ENCODE data around the gene WNT4. TPM values are rescaled to one million over a fixed set of nuclear protein-coding genes. Genes with fewer than 3 reads are reported as not detected.

The WNT4 gene
- total RNA-seq, 2 donors from 2014 or later = 0.44 TPM; not detected in 1

GRCh38 chr1:22164841-22165808, 22.2 kb upstream of the WNT4 start:
- WGBS, 2 experiments (ENCODE audit: insufficient coverage in 1 of 2, insufficient read length in 1 of 2) = 92 to 97% methylated on average over 8 to 14 of the region's 14 CpGs
- no peaks in the 10 kb centered on the region for H3K36me3 ChIP-seq (ENCODE audit: control insufficient read depth, insufficient read depth, low read length)
- H3K27me3 Mint-ChIP-seq (ENCODE audit: insufficient read depth) = peaks cover 5% of the 10 kb centered on the region
- TF ChIP-seq, protein P1, sequence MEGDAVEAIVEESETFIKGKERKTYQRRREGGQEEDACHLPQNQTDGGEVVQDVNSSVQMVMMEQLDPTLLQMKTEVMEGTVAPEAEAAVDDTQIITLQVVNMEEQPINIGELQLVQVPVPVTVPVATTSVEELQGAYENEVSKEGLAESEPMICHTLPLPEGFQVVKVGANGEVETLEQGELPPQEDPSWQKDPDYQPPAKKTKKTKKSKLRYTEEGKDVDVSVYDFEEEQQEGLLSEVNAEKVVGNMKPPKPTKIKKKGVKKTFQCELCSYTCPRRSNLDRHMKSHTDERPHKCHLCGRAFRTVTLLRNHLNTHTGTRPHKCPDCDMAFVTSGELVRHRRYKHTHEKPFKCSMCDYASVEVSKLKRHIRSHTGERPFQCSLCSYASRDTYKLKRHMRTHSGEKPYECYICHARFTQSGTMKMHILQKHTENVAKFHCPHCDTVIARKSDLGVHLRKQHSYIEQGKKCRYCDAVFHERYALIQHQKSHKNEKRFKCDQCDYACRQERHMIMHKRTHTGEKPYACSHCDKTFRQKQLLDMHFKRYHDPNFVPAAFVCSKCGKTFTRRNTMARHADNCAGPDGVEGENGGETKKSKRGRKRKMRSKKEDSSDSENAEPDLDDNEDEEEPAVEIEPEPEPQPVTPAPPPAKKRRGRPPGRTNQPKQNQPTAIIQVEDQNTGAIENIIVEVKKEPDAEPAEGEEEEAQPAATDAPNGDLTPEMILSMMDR (conservative IDR thresholded peaks at IDR 0.05) = no peak
- DNase-seq = no peak
- no peak overlapping the region for H3K4me3 Mint-ChIP-seq
- no peak overlapping the region for H3K9ac ChIP-seq (ENCODE audit: extremely low read depth, low read length, poor library complexity, severe bottlenecking)
- H3K9me3 ChIP-seq (ENCODE audit: control insufficient read depth, low read length) = no peaks in the 10 kb centered on the region
- no peaks in the 10 kb centered on the region for H3K9me3 Mint-ChIP-seq
- no peak overlapping the region for H3K4me3 ChIP-seq (ENCODE audit: low read length)
- H3K4me1 Mint-ChIP-seq = peaks cover 4% of the 10 kb centered on the region
- H3K4me1 ChIP-seq (ENCODE audit: control insufficient read depth, insufficient read depth, low read length) = no peaks in the 10 kb centered on the region
- no peaks in the 10 kb centered on the region for H3K36me3 Mint-ChIP-seq (ENCODE audit: low read depth)
- H3K27me3 ChIP-seq (ENCODE audit: control insufficient read depth, insufficient read depth, low read length, poor library complexity, severe bottlenecking) = no peaks in the 10 kb centered on the region
- H3K27ac ChIP-seq (ENCODE audit: low read depth, low read length) = no peak overlapping the region
- H3K27ac Mint-ChIP-seq = no peak overlapping the region

GRCh38 chr1:22163564-22163963, 20.7 kb upstream of the WNT4 start:
- Mint-ChIP-seq H3K27me3 (ENCODE audit: insufficient read depth) (peaks cover 5% of the 10 kb centered on the region), H3K9me3 (no peaks in the 10 kb centered on the region), H3K27ac (no peak overlapping the region), H3K4me1 (peaks cover 8% of the 10 kb centered on the region), H3K4me3 (no peak overlapping the region), H3K36me3 (ENCODE audit: low read depth) (no peaks in the 10 kb centered on the region)
- TF ChIP-seq, protein P1 (conservative IDR thresholded peaks at IDR 0.05) = no peak
- peaks cover 2% of the 10 kb centered on the region for H3K4me1 ChIP-seq (ENCODE audit: control insufficient read depth, insufficient read depth, low read length)
- no peak overlapping the region for H3K9ac ChIP-seq (ENCODE audit: extremely low read depth, low read length, poor library complexity, severe bottlenecking)
- no peaks in the 10 kb centered on the region for H3K36me3 ChIP-seq (ENCODE audit: control insufficient read depth, insufficient read depth, low read length)
- 89 to 95% methylated on average over 6 of the region's 6 CpGs for whole genome bisulfite sequencing, 2 experiments (ENCODE audit: insufficient coverage in 1 of 2, insufficient read length in 1 of 2)
- no peaks in the 10 kb centered on the region for H3K27me3 ChIP-seq (ENCODE audit: control insufficient read depth, insufficient read depth, low read length, poor library complexity, severe bottlenecking)
- H3K4me3 ChIP-seq (ENCODE audit: low read length) = no peak overlapping the region
- no peak for DNase-seq
- H3K9me3 ChIP-seq (ENCODE audit: control insufficient read depth, low read length) = no peaks in the 10 kb centered on the region
- no peak overlapping the region for H3K27ac ChIP-seq (ENCODE audit: low read depth, low read length)

- TF ChIP-seq, protein P1 (conservative IDR thresholded peaks at IDR 0.05) = no peak
- Mint-ChIP-seq H3K36me3 (ENCODE audit: low read depth) (no peaks in the 10 kb centered on the region), H3K4me3 (no peak overlapping the region), H3K27me3 (ENCODE audit: insufficient read depth) (peaks cover 5% of the 10 kb centered on the region), H3K27ac (no peak overlapping the region), H3K4me1 (peaks cover 8% of the 10 kb centered on the region), H3K9me3 (no peaks in the 10 kb centered on the region)
- no peak for DNase-seq
- no peaks in the 10 kb centered on the region for H3K9me3 ChIP-seq (ENCODE audit: control insufficient read depth, low read length)
- WGBS, 2 experiments (ENCODE audit: insufficient coverage in 1 of 2, insufficient read length in 1 of 2) = 95 to 97% methylated on average over 7 to 14 of the region's 14 CpGs
- H3K36me3 ChIP-seq (ENCODE audit: control insufficient read depth, insufficient read depth, low read length) = no peaks in the 10 kb centered on the region
- H3K4me1 ChIP-seq (ENCODE audit: control insufficient read depth, insufficient read depth, low read length) = peaks cover 2% of the 10 kb centered on the region
- H3K4me3 ChIP-seq (ENCODE audit: low read length) = no peak overlapping the region
- no peak overlapping the region for H3K27ac ChIP-seq (ENCODE audit: low read depth, low read length)
- no peak overlapping the region for H3K9ac ChIP-seq (ENCODE audit: extremely low read depth, low read length, poor library complexity, severe bottlenecking)
- H3K27me3 ChIP-seq (ENCODE audit: control insufficient read depth, insufficient read depth, low read length, poor library complexity, severe bottlenecking) = no peaks in the 10 kb centered on the region
These were observed 20.2 kb upstream of the WNT4 start for GRCh38 chr1:22163137-22163536.
